Calu3 (cell line): ENCODE data around the gene CUEDC1. TPM values are rescaled to one million over a fixed set of nuclear protein-coding genes. Genes with fewer than 3 reads are reported as not detected.
"Not testable (repeated sequence)": the region's sequence is repeated elsewhere in the genome, so short reads cannot be mapped to it uniquely, and the experiment has no call there.

ENCODE experiments used
- BruUV-seq: library from RNA; stranded (reverse); fragments of 400-500 nt; replicated peaks from 2 replicates; lab custom pipeline; 2021; lab: Mats Ljungman, UMichigan
- CTCF ChIA-PET: fragments of 300-600 bp; sonication (Branson Sonifier 250); formaldehyde crosslinking; loops from one replicate; lab custom pipeline; 2022; ENCODE audit warnings: antibody characterized with exemption; lab: Charles Lee
- DNase-seq: peaks from one replicate; pipeline ENCODE4 v3.0.0; 2022
- H3K27ac Mint-ChIP-seq: one replicate; pipeline ENCODE4 v1.8.0; 2022; ENCODE audit warnings: mixed read lengths; ENCODE audit not compliant: unreplicated experiment
- H3K27me3 Mint-ChIP-seq: one replicate; pipeline ENCODE4 v1.8.0; 2022; ENCODE audit warnings: mixed read lengths; ENCODE audit not compliant: unreplicated experiment
- H3K36me3 Mint-ChIP-seq: one replicate; pipeline ENCODE4 v1.8.0; 2022; ENCODE audit warnings: mild to moderate bottlenecking, moderate library complexity, mixed read lengths; ENCODE audit not compliant: insufficient read depth, unreplicated experiment
- H3K4me1 Mint-ChIP-seq: one replicate; pipeline ENCODE4 v1.8.0; 2022; ENCODE audit warnings: mild to moderate bottlenecking, low read depth, mixed read lengths; ENCODE audit not compliant: unreplicated experiment
- H3K4me3 Mint-ChIP-seq: one replicate; pipeline ENCODE4 v1.8.0; 2022; ENCODE audit warnings: mild to moderate bottlenecking, low read depth, moderate library complexity, mixed read lengths; ENCODE audit not compliant: unreplicated experiment
- H3K9me3 Mint-ChIP-seq: one replicate; pipeline ENCODE4 v1.8.0; 2022; ENCODE audit warnings: low read depth, mixed read lengths; ENCODE audit not compliant: unreplicated experiment
- intact Hi-C: fragments of 100-400 bp; cut with micrococcal nuclease; formaldehyde crosslinking; loops from one replicate; pipeline ENCODE4 v1.10.0; 2022; ENCODE audit not compliant: unreplicated experiment
- total RNA-seq: library from RNA; stranded (reverse); gene quantifications from 2 replicates; pipeline ENCODE4 v1.2.3, GENCODE V29; 2022
- TF ChIP-seq, protein P1 (sequence below): fragments of 200-600 bp; IDR thresholded peaks from one replicate; pipeline ENCODE4 v1.8.0; 2022; ENCODE audit warnings: antibody characterized with exemption; ENCODE audit not compliant: unreplicated experiment

CUEDC1 gene
- total RNA-seq, 1 experiment from 2014 or later: 30.9 TPM

- peaks cover 21% of the 10 kb centered on the region for H3K36me3 Mint-ChIP-seq
- DNase-seq: peak; percentile 90
- peak within 1 kb of the TSS; percentile 91 for H3K4me3 Mint-ChIP-seq
- peaks cover 11% of the 10 kb centered on the region for H3K4me1 Mint-ChIP-seq
- H3K9me3 Mint-ChIP-seq: no peaks in the 10 kb centered on the region
- CTCF ChIA-PET: interaction anchor here (0.6 to 1.4 kb wide), 6 partner anchors 144 to 185 kb away, joined by 3 to 10 read pairs (median 3); partner anchors contain the start of gene SRSF1
- BruUV-seq: no TSS peak
- TF ChIP-seq, protein P1, sequence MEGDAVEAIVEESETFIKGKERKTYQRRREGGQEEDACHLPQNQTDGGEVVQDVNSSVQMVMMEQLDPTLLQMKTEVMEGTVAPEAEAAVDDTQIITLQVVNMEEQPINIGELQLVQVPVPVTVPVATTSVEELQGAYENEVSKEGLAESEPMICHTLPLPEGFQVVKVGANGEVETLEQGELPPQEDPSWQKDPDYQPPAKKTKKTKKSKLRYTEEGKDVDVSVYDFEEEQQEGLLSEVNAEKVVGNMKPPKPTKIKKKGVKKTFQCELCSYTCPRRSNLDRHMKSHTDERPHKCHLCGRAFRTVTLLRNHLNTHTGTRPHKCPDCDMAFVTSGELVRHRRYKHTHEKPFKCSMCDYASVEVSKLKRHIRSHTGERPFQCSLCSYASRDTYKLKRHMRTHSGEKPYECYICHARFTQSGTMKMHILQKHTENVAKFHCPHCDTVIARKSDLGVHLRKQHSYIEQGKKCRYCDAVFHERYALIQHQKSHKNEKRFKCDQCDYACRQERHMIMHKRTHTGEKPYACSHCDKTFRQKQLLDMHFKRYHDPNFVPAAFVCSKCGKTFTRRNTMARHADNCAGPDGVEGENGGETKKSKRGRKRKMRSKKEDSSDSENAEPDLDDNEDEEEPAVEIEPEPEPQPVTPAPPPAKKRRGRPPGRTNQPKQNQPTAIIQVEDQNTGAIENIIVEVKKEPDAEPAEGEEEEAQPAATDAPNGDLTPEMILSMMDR: no peak
- intact Hi-C loops: no loop called here
- H3K27me3 Mint-ChIP-seq: no peaks in the 10 kb centered on the region
- peak within 1 kb of the TSS; percentile 91 for H3K27ac Mint-ChIP-seq
Measured at GRCh38 chr17:57849874-57850754, 105.1 kb downstream of the CUEDC1 start, which contains the start of gene MRPS23. MRPS23 (minus strand) TSS chr17:57850044; CDS start chr17:57850010, 34 bp downstream.

DNA sequence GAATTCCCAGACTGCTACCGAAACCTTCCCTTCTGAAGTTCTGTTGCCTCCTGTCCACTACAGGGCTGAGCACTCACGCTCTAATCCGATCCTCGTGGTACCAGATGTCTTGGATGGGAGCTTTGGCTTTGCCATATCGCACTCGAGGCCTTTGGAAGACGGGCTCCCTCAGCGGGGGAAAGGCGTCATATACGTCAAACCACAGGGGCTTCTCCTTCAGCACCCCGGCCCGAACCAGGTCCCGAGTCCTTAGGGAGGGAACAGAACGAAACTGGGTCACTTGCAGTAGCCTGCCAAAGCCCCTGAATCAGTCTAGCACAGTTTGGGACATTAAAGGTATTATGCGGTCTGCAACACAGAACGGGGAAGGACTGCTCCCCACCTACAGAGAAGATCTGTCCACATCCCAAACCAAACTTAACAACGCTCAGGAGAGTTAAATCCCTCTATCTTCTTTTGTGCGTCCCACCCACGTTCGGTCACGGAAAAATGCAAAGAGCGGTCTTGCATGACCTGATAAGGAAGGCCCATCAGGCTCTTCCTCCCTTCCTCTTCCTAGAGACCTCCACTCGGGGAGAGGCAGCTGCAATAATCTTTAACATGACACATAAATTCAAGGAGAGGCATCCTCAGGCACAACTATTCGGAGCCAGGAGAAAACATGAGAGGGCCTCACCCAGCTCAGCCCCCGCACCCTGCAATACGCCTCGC, 105.9 kb downstream of the CUEDC1 start:
- CTCF ChIA-PET: interaction anchor here (1.1 to 1.4 kb wide), 3 partner anchors 146 to 158 kb away, joined by 3 to 10 read pairs (median 3); partner anchors contain the start of gene SRSF1
- no peaks in the 10 kb centered on the region for H3K27me3 Mint-ChIP-seq
- BruUV-seq: TSS peak; percentile 71
- peaks cover 21% of the 10 kb centered on the region for H3K36me3 Mint-ChIP-seq
- no peaks in the 10 kb centered on the region for H3K9me3 Mint-ChIP-seq
- H3K4me1 Mint-ChIP-seq: peaks cover 11% of the 10 kb centered on the region
- intact Hi-C loops: no loop called here
- peak overlapping the region; percentile 91 for H3K4me3 Mint-ChIP-seq
- TF ChIP-seq, protein P1: no peak
- no peak for DNase-seq
- peak overlapping the region; percentile 91 for H3K27ac Mint-ChIP-seq

GRCh38 chr17:57846056-57846945, 108.9 kb downstream of the CUEDC1 start:
- H3K4me1 Mint-ChIP-seq, H3K9me3 Mint-ChIP-seq, DNase-seq, H3K4me3 Mint-ChIP-seq, H3K27ac Mint-ChIP-seq, H3K27me3 Mint-ChIP-seq, BruUV-seq, intact Hi-C loops: not testable (repeated sequence)
- H3K36me3 Mint-ChIP-seq: peaks cover 34% of the 10 kb centered on the region
- CTCF ChIA-PET: interaction anchor here (0.6 kb wide), 1 partner anchor 1593 kb away, joined by 3 read pairs; no protein-coding TSS in a partner anchor

- Mint-ChIP-seq H3K36me3 (peaks cover 14% of the 10 kb centered on the region), H3K27ac (no peak overlapping the region), H3K27me3 (no peaks in the 10 kb centered on the region), H3K4me3 (no peak overlapping the region), H3K9me3 (no peaks in the 10 kb centered on the region), H3K4me1 (no peaks in the 10 kb centered on the region)
- TF ChIP-seq, protein P1: no peak
- CTCF ChIA-PET: no interaction called here
- intact Hi-C loops: no loop called here
- DNase-seq: no peak
- no TSS peak for BruUV-seq
Measured at GRCh38 chr17:57842280-57842679, 112.9 kb downstream of the CUEDC1 start.
